ENCODE results near the gene ICA1. TPM values are rescaled to one million over a fixed set of nuclear protein-coding genes. Genes with fewer than 3 reads are reported as not detected.
"Not testable (repeated sequence)": the region's sequence is repeated elsewhere in the genome, so short reads cannot be mapped to it uniquely, and the experiment has no call there.

ICA1 gene
- total and polyA plus RNA-seq, 2 donors (not counting 3 experiments of a cell fraction or from before 2014, with no cell fraction given) = 19.0 to 47.1 TPM

- no TSS peak for BruUV-seq (replicated peaks)
- dilution Hi-C loops (cut with MboI; ENCODE audit: extremely low pct_ligation_motif_present, low sequenced_read_pairs) = no loop called here
- Histone ChIP-seq H4K20me1 (replicated peaks; ENCODE audit: control insufficient read depth, extremely low read depth, insufficient read depth, low read length) (no peaks in the 10 kb centered on the region), H3K9me1 (replicated peaks; ENCODE audit: control insufficient read depth, extremely low read depth, insufficient read depth, low read length) (no peaks in the 10 kb centered on the region), H3K9me3 (replicated peaks; ENCODE audit: control insufficient read depth, insufficient read depth, low read length) (no peaks in the 10 kb centered on the region), H3K27ac (ENCODE audit: insufficient read depth, low read depth, low read length) (no peak overlapping the region), H3K36me3 (ENCODE audit: control insufficient read depth in 2 of 2, extremely low read depth in 1 of 2, insufficient read depth in 2 of 2, low read length in 2 of 2) (no peaks in the 10 kb centered on the region), H3K4me1 (ENCODE audit: control insufficient read depth, extremely low read depth, insufficient read depth, low read length) (no peaks in the 10 kb centered on the region), H3K27me3 (ENCODE audit: control insufficient read depth in 2 of 2, insufficient read depth in 2 of 2, low read length in 2 of 2) (no peaks in the 10 kb centered on the region), H3K4me2 (ENCODE audit: insufficient read depth, low read length) (no peak overlapping the region), H3K9ac (replicated peaks; ENCODE audit: extremely low read depth, insufficient read depth, low read length) (no peak overlapping the region), H3K79me2 (ENCODE audit: control insufficient read depth, insufficient read depth, low read length) (no peaks in the 10 kb centered on the region), H2AFZ (ENCODE audit: low read depth, low read length) (no peak overlapping the region), H3K4me3 (replicated peaks in 1 of 3; ENCODE audit: insufficient read depth in 1 of 3, low read depth in 1 of 3, low read length in 3 of 3) (no peak overlapping the region)
- TF ChIP-seq POLR2AphosphoS5 (IDR thresholded peaks at IDR 0.05; ENCODE audit: insufficient read depth, low read depth, low read length) (no peak), CTCF (IDR thresholded peaks at IDR 0.05; ENCODE audit: extremely low read depth in 1 of 2, insufficient read depth in 1 of 2, low read depth in 1 of 2, low read length in 2 of 2) (no peak), POLR2A (IDR thresholded peaks at IDR 0.05; ENCODE audit: low read depth, low read length) (no peak), EZH2 (IDR thresholded peaks at IDR 0.05; ENCODE audit: borderline replicate concordance, low read depth, low read length, severe bottlenecking) (no peak), JUN (IDR thresholded peaks at IDR 0.05; ENCODE audit: borderline replicate concordance, insufficient read depth, insufficient read length, low read depth) (no peak), MAX (IDR thresholded peaks at IDR 0.05; ENCODE audit: insufficient read depth, insufficient read length) (no peak), FOS (IDR thresholded peaks at IDR 0.05; ENCODE audit: borderline replicate concordance, insufficient read depth, low read length) (no peak), GATA2 (IDR thresholded peaks at IDR 0.05; ENCODE audit: insufficient read depth, insufficient read length, low read depth, low read length) (no peak), MYC (IDR thresholded peaks at IDR 0.05; ENCODE audit: low read depth, low read length) (no peak)
- no peak for DNase-seq (ENCODE audit: low read depth, low spot score)
- intact Hi-C loops (cut with micrococcal nuclease) = no loop called here
- ChIA-PET CTCF (no interaction called here), POLR2A (no interaction called here)
- FAIRE-seq = no peak
Observed at GRCh38 chr7:8246020-8246419, 15.9 kb downstream of the ICA1 start.

GRCh38 chr7:8245032-8245431, 16.9 kb downstream of the ICA1 start:
- H3K4me2 ChIP-seq (ENCODE audit: insufficient read depth, low read length); H3K4me3 ChIP-seq (replicated peaks in 1 of 3; ENCODE audit: insufficient read depth in 1 of 3, low read depth in 1 of 3, low read length in 3 of 3); CTCF ChIA-PET; H4K20me1 ChIP-seq (replicated peaks; ENCODE audit: control insufficient read depth, extremely low read depth, insufficient read depth, low read length); POLR2A ChIA-PET; dilution Hi-C loops (cut with MboI; ENCODE audit: extremely low pct_ligation_motif_present, low sequenced_read_pairs); H2AFZ ChIP-seq (ENCODE audit: low read depth, low read length); H3K36me3 ChIP-seq (ENCODE audit: control insufficient read depth in 2 of 2, extremely low read depth in 1 of 2, insufficient read depth in 2 of 2, low read length in 2 of 2); H3K27me3 ChIP-seq (ENCODE audit: control insufficient read depth in 2 of 2, insufficient read depth in 2 of 2, low read length in 2 of 2); H3K4me1 ChIP-seq (ENCODE audit: control insufficient read depth, extremely low read depth, insufficient read depth, low read length); BruUV-seq (replicated peaks); H3K9me1 ChIP-seq (replicated peaks; ENCODE audit: control insufficient read depth, extremely low read depth, insufficient read depth, low read length); intact Hi-C loops (cut with micrococcal nuclease); DNase-seq (ENCODE audit: low read depth, low spot score); H3K79me2 ChIP-seq (ENCODE audit: control insufficient read depth, insufficient read depth, low read length); H3K27ac ChIP-seq (ENCODE audit: insufficient read depth, low read depth, low read length); FAIRE-seq; H3K9ac ChIP-seq (replicated peaks; ENCODE audit: extremely low read depth, insufficient read depth, low read length); H3K9me3 ChIP-seq (replicated peaks; ENCODE audit: control insufficient read depth, insufficient read depth, low read length): not testable (repeated sequence)

- BruUV-seq (replicated peaks); H3K79me2 ChIP-seq (ENCODE audit: control insufficient read depth, insufficient read depth, low read length); H3K4me1 ChIP-seq (ENCODE audit: control insufficient read depth, extremely low read depth, insufficient read depth, low read length); DNase-seq (ENCODE audit: low read depth, low spot score); H3K9me3 ChIP-seq (replicated peaks; ENCODE audit: control insufficient read depth, insufficient read depth, low read length); FAIRE-seq; intact Hi-C loops (cut with micrococcal nuclease); H3K27me3 ChIP-seq (ENCODE audit: control insufficient read depth in 2 of 2, insufficient read depth in 2 of 2, low read length in 2 of 2); H3K9ac ChIP-seq (replicated peaks; ENCODE audit: extremely low read depth, insufficient read depth, low read length); dilution Hi-C loops (cut with MboI; ENCODE audit: extremely low pct_ligation_motif_present, low sequenced_read_pairs); POLR2A ChIA-PET; H3K36me3 ChIP-seq (ENCODE audit: control insufficient read depth in 2 of 2, extremely low read depth in 1 of 2, insufficient read depth in 2 of 2, low read length in 2 of 2); H3K9me1 ChIP-seq (replicated peaks; ENCODE audit: control insufficient read depth, extremely low read depth, insufficient read depth, low read length); H2AFZ ChIP-seq (ENCODE audit: low read depth, low read length); CTCF ChIA-PET; H3K27ac ChIP-seq (ENCODE audit: insufficient read depth, low read depth, low read length); H3K4me3 ChIP-seq (replicated peaks in 1 of 3; ENCODE audit: insufficient read depth in 1 of 3, low read depth in 1 of 3, low read length in 3 of 3); H4K20me1 ChIP-seq (replicated peaks; ENCODE audit: control insufficient read depth, extremely low read depth, insufficient read depth, low read length); H3K4me2 ChIP-seq (ENCODE audit: insufficient read depth, low read length): not testable (repeated sequence)
Observed at GRCh38 chr7:8243059-8243458, 18.9 kb downstream of the ICA1 start.

Data from endothelial cell of umbilical vein (primary cell).